ENCODE data around the gene ST6GAL1.

- TF ChIP-seq GATA3 (IDR thresholded peaks at IDR 0.05; ENCODE audit: low read depth, low read length) = no peak
- TF ChIP-seq GATA2 (IDR thresholded peaks at IDR 0.05; ENCODE audit: low read depth, low read length) = no peak
Measured at GRCh38 chr3:186888569-186888968, 41.8 kb upstream of the ST6GAL1 start.
